IMR-90 (cell line): ENCODE results near the gene SHC1. TPM values are rescaled to one million over a fixed set of nuclear protein-coding genes. Genes with fewer than 3 reads are reported as not detected.

Experiments used
- ATAC-seq: fragments of 200-7000 bp; cut with Tn5 transposase; 2 replicates; pipeline ENCODE4 v1.9.1; 2020; ENCODE audit warnings: low read depth, mild to moderate bottlenecking, moderate library complexity
- BruUV-seq: library from RNA; stranded (reverse); fragments of 400-500 nt; replicated peaks from 2 replicates; lab custom pipeline; 2021; lab: Mats Ljungman, UMichigan
- CTCF ChIA-PET: fragments of 300-600 bp; formaldehyde crosslinking; extraction: SDS; loops from one replicate; lab custom pipeline; 2021; ENCODE audit warnings: antibody characterized with exemption; lab: Yijun Ruan, JAX
- POLR2A ChIA-PET: fragments of 300-600 bp; sonication (Branson Sonifier 250); formaldehyde crosslinking; loops from one replicate; lab custom pipeline; 2022; ENCODE audit warnings: antibody characterized with exemption; ENCODE audit not compliant: unreplicated experiment; lab: Charles Lee
- DNase-seq: peaks from one replicate; pipeline ENCODE4 v3.0.0; 2013
- H2AFZ ChIP-seq: replicated peaks from 2 replicates; pipeline ENCODE3; 2013; ENCODE audit warnings: low read length, mild to moderate bottlenecking; ENCODE audit not compliant: poor library complexity
- H2AK5ac ChIP-seq: 2 replicates; pipeline ENCODE4 v1.6.1; 2013; ENCODE audit warnings: low read depth, low read length, inconsistent platforms
- H2AK9ac ChIP-seq: replicated peaks from 2 replicates; pipeline ENCODE3; 2013; ENCODE audit warnings: mild to moderate bottlenecking, low read depth, low read length, moderate library complexity; ENCODE audit not compliant: poor library complexity
- H2BK120ac ChIP-seq: 2 replicates; pipeline ENCODE4 v1.6.1; 2013; ENCODE audit warnings: low read depth, low read length, inconsistent platforms
- H2BK15ac ChIP-seq: 3 replicates; pipeline ENCODE4 v1.6.1; 2013; ENCODE audit warnings: low read depth, low read length, inconsistent platforms
- H2BK20ac ChIP-seq: 2 replicates; pipeline ENCODE4 v1.6.1; 2013; ENCODE audit warnings: low read depth, mild to moderate bottlenecking, inconsistent platforms, low read length, moderate library complexity
- H2BK5ac ChIP-seq: 2 replicates; pipeline ENCODE4 v1.6.1; 2013; ENCODE audit warnings: mild to moderate bottlenecking, low read depth, low read length, inconsistent platforms; ENCODE audit not compliant: poor library complexity, severe bottlenecking
- H3K14ac ChIP-seq: replicated peaks from 2 replicates; pipeline ENCODE4 v1.6.1; 2013; ENCODE audit warnings: low read depth, low read length, inconsistent platforms
- H3K18ac ChIP-seq: 2 replicates; pipeline ENCODE4 v1.6.1; 2013; ENCODE audit warnings: low read depth, low read length, control low read depth
- H3K23ac ChIP-seq: 2 replicates; pipeline ENCODE4 v1.6.1; 2013; ENCODE audit warnings: low read depth, low read length, inconsistent platforms
- H3K27ac ChIP-seq: 2 replicates; pipeline ENCODE4 v1.5.1; 2013; ENCODE audit warnings: mild to moderate bottlenecking, control low read depth, low read length; ENCODE audit not compliant: insufficient read depth
- H3K27me3 ChIP-seq: 2 replicates; pipeline ENCODE4 v1.6.1; 2013; ENCODE audit warnings: low read length; ENCODE audit not compliant: control insufficient read depth, insufficient read depth
- H3K36me3 ChIP-seq: 2 replicates; pipeline ENCODE4 v1.6.1; 2013; ENCODE audit warnings: low read length, mixed read lengths; ENCODE audit not compliant: control insufficient read depth, insufficient read depth
- H3K4ac ChIP-seq: 2 replicates; pipeline ENCODE4 v1.6.1; 2013; ENCODE audit warnings: low read depth, low read length, inconsistent platforms
- H3K4me1 ChIP-seq: 2 replicates; pipeline ENCODE4 v1.6.1; 2013; ENCODE audit warnings: low read length, mixed read lengths; ENCODE audit not compliant: control insufficient read depth, insufficient read depth
- H3K4me2 ChIP-seq: 2 replicates; pipeline ENCODE4 v1.6.1; 2013; ENCODE audit warnings: low read depth, mild to moderate bottlenecking, control low read depth, low read length, moderate library complexity
- H3K4me3 ChIP-seq: 2 replicates; pipeline ENCODE4 v1.5.1; 2013; ENCODE audit warnings: low read depth, mild to moderate bottlenecking, control low read depth, low read length, moderate library complexity; ENCODE audit not compliant: insufficient read depth
- H3K56ac ChIP-seq: 2 replicates; pipeline ENCODE4 v1.6.1; 2013; ENCODE audit warnings: low read length, inconsistent platforms; ENCODE audit not compliant: insufficient read depth; ENCODE audit errors: extremely low read depth
- H3K79me1 ChIP-seq, 2 experiments: 2 replicates each; pipeline ENCODE4 v1.6.1; 2013; ENCODE audit warnings: low read length in 2 of 2, inconsistent platforms in 1 of 2, low read depth in 1 of 2
- H3K9ac ChIP-seq: 2 replicates; pipeline ENCODE4 v1.6.1; 2013; ENCODE audit warnings: low read depth, low read length, control low read depth
- H3K9me1 ChIP-seq: 2 replicates; pipeline ENCODE4 v1.6.1; 2013; ENCODE audit warnings: low read length, inconsistent platforms; ENCODE audit not compliant: insufficient read depth
- H3K9me3 ChIP-seq: 2 replicates; pipeline ENCODE4 v1.6.1; 2013; ENCODE audit warnings: low read length; ENCODE audit not compliant: control insufficient read depth, insufficient read depth
- H4K20me1 ChIP-seq: 2 replicates; pipeline ENCODE4 v1.6.1; 2013; ENCODE audit warnings: low read length, inconsistent platforms; ENCODE audit not compliant: insufficient read depth
- H4K5ac ChIP-seq: 2 replicates; pipeline ENCODE4 v1.6.1; 2013; ENCODE audit warnings: mild to moderate bottlenecking, low read depth, low read length, control low read depth
- H4K8ac ChIP-seq, 2 experiments: 2 replicates each; pipeline ENCODE4 v1.6.1; 2013; ENCODE audit warnings: low read depth in 2 of 2, low read length in 2 of 2, control low read depth in 1 of 2, inconsistent platforms in 1 of 2
- H4K91ac ChIP-seq: 2 replicates; pipeline ENCODE4 v1.6.1; 2013; ENCODE audit warnings: low read depth, low read length, inconsistent platforms; ENCODE audit not compliant: insufficient read depth
- CEBPB ChIP-seq: IDR thresholded peaks from 2 replicates; pipeline ENCODE4 v1.6.1; 2012; ENCODE audit warnings: low read depth, low read length, improper control_type of control experiment
- RFX5 ChIP-seq: IDR thresholded peaks from 2 replicates; pipeline ENCODE4 v1.8.0; 2012; ENCODE audit warnings: low read depth, mild to moderate bottlenecking, low read length, moderate library complexity
- WGBS, 2 experiments: methylation state at CpG; one replicate each; pipeline versions ENCODE4 v1.1.5 to v1.1.7; 2013; ENCODE audit warnings: missing lambda C conversion rate in 2 of 2; ENCODE audit not compliant: insufficient read length in 1 of 2; ENCODE audit errors: extremely low coverage in 2 of 2; 5-methylcytosine and 5-hydroxymethylcytosine counted together
- dilution Hi-C: fragments of 300-500 bp; cut with HindIII; formaldehyde crosslinking; loops from one replicate; pipeline ENCODE4 v1.14.3; 2018; ENCODE audit warnings: low sequenced_read_pairs; ENCODE audit not compliant: unreplicated experiment
- in situ Hi-C: fragments of 300-500 bp; cut with MboI; formaldehyde crosslinking; loops from 3 replicates; pipeline ENCODE4 v1.14.3; 2019; ENCODE audit warnings: low sequenced_read_pairs, inconsistent platforms, mixed read lengths
- intact Hi-C: fragments of 100-400 bp; cut with micrococcal nuclease; formaldehyde crosslinking; loops from 2 replicates; pipeline ENCODE4 v1.10.0; 2022
- polyA plus RNA-seq, 3 experiments: library from polyadenylated mRNA; depleted of rRNA; stranded (reverse); fragments of >200 nt; gene quantifications; 2 replicates each; pipeline ENCODE4 v1.2.3, GENCODE V29; 2012; ENCODE audit warnings: low replicate concordance in 1 of 3
- total RNA-seq: library from RNA; depleted of rRNA; stranded (reverse); fragments of >200 nt; gene quantifications from 2 replicates; pipeline ENCODE4 v1.2.3, GENCODE V29; 2012
- TF ChIP-seq, protein P1 (sequence below): fragments of 150-350 bp; IDR thresholded peaks from 2 replicates; pipeline ENCODE4 v1.6.1; 2017; ENCODE audit warnings: mild to moderate bottlenecking, antibody characterized with exemption, low read length, low read depth

Gene SHC1
- total and polyA plus RNA-seq, 2 of the 4 experiments (the other 2 are of a cell fraction): 352 to 355 TPM

DNA sequence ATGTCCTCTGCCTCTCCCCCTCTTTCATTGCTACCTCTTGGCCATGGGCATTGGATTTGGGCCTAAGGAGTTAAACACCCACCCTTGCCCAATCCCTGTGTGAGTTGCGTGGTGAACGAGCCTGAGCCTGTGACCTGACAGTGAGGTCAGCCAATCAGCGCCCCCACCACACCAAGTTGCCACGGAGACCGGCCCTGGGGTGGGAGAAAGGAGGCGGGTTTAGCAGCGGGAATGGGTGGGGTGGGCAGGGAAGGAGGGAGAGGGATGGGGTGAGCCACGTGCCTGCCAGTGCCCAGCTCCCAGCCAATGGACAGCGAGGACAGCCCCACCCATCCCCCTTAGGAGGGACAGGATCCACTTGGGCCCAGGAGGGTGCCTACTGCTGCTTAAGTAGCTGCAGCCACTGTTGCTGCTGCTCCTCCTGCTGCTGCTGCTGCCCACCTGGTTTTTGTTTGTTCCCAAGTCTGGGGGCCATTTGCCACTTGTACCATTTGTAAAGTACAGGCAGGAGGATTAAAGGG lies 41.5 kb upstream of the SHC1 start:
- no peak overlapping the region for H4K8ac ChIP-seq
- no peak overlapping the region for H2BK120ac ChIP-seq
- H2BK20ac ChIP-seq: no peak overlapping the region
- no peak overlapping the region for H3K56ac ChIP-seq
- ATAC-seq (peak; percentile 67), DNase-seq (no peak)
- H4K20me1 ChIP-seq: peaks cover 19% of the 10 kb centered on the region
- H3K4me3 ChIP-seq: no peak overlapping the region
- H3K9me1 ChIP-seq: no peaks in the 10 kb centered on the region; the same call in 1 of the 2 replicates
- no peak overlapping the region for H4K5ac ChIP-seq
- in situ Hi-C loops: no loop called here
- H3K18ac ChIP-seq: no peak overlapping the region
- ChIA-PET POLR2A (no interaction called here), CTCF (no interaction called here)
- H2BK5ac ChIP-seq: no peak overlapping the region
- TF ChIP-seq, protein P1, sequence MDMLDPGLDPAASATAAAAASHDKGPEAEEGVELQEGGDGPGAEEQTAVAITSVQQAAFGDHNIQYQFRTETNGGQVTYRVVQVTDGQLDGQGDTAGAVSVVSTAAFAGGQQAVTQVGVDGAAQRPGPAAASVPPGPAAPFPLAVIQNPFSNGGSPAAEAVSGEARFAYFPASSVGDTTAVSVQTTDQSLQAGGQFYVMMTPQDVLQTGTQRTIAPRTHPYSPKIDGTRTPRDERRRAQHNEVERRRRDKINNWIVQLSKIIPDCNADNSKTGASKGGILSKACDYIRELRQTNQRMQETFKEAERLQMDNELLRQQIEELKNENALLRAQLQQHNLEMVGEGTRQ: peak; percentile 48; the same call in 1 of the 2 replicates
- TF ChIP-seq RFX5 (no peak), CEBPB (0 out of 2 replicates have a peak, but pooled peaks have one; percentile 4)
- peaks cover 5% of the 10 kb centered on the region; the same call in 1 of the 2 replicates for H3K4me1 ChIP-seq
- H3K23ac ChIP-seq: no peak overlapping the region
- dilution Hi-C loops: no loop called here
- no CpG with 5 or more reads among the region's 9 CpGs for WGBS, 2 experiments
- H2AK9ac ChIP-seq: no peak overlapping the region
- no peak overlapping the region for H4K91ac ChIP-seq
- H2AFZ ChIP-seq: no peak overlapping the region
- H3K9me3 ChIP-seq: no peaks in the 10 kb centered on the region
- no peak overlapping the region for H3K4me2 ChIP-seq
- H3K4ac ChIP-seq: no peak overlapping the region
- peaks cover 0 to 29% of the 10 kb centered on the region in 2 experiments; a peak in 2 of 4 replicates for H3K79me1 ChIP-seq
- H3K9ac ChIP-seq: no peak overlapping the region
- H3K14ac ChIP-seq: no peak overlapping the region
- H3K27me3 ChIP-seq: no peaks in the 10 kb centered on the region
- BruUV-seq: no TSS peak
- no peak overlapping the region for H2BK15ac ChIP-seq
- no peak overlapping the region for H3K27ac ChIP-seq
- H2AK5ac ChIP-seq: peak overlapping the region; percentile 46; the same call in 1 of the 2 replicates
- intact Hi-C loops: no loop called here
- H3K36me3 ChIP-seq: peaks cover 24% of the 10 kb centered on the region
